ENCODE measurements around the gene DOCK6. TPM values are rescaled to one million over a fixed set of nuclear protein-coding genes. Genes with fewer than 3 reads are reported as not detected.

Gene DOCK6
- total and polyA plus RNA-seq, 7 experiments from 2014 or later: 0.73 to 5.2 (median 1.5) TPM; not detected in 4

- H3K4me3 ChIP-seq (ENCODE audit: low read length): peak overlapping the region; percentile 35
- intact Hi-C loops (cut with micrococcal nuclease): no loop called here
Measured at GRCh38 chr19:11196406-11197287, 65.7 kb downstream of the DOCK6 start.

GRCh38 chr19:11195681-11196080 lies 66.6 kb downstream of the DOCK6 start:
- peaks cover 0 to 13% of the 10 kb centered on the region in 2 donors for H3K4me1 ChIP-seq (ENCODE audit: control insufficient read depth in 2 of 2, insufficient read depth in 2 of 2, low read length in 2 of 2)
- H3K4me3 Mint-ChIP-seq: peak overlapping the region in 5 of 10 donors; percentile 0 to 43 (median 37)

More at GRCh38 chr19:11196406-11197287, 65.7 kb downstream of the DOCK6 start:
- Mint-ChIP-seq H3K4me3 (peak overlapping the region; percentile 39 to 84 (median 72)), H3K36me3 (no peaks in the 10 kb centered on the region), H3K4me1 (peaks cover 0 to 15% (median 6%) of the 10 kb centered on the region in 7 donors), H3K9me3 (peaks cover 0 to 2% (median 0%) of the 10 kb centered on the region in 11 donors), H3K27ac (no peak overlapping the region), H3K27me3 (peaks cover 5 to 22% (median 10%) of the 10 kb centered on the region in 5 donors)
- Histone ChIP-seq H3K9me3 (ENCODE audit: control insufficient read depth in 2 of 3, low read length in 3 of 3) (no peaks in the 10 kb centered on the region), H3K27me3 (ENCODE audit: control insufficient read depth in 2 of 2, insufficient read depth in 2 of 2, low read length in 2 of 2) (peaks cover 0 to 3% of the 10 kb centered on the region in 2 donors), H3K4me1 (ENCODE audit: control insufficient read depth in 2 of 2, insufficient read depth in 2 of 2, low read length in 2 of 2) (peaks cover 0 to 13% of the 10 kb centered on the region in 2 donors), H3K36me3 (ENCODE audit: control insufficient read depth in 2 of 3, insufficient read depth in 3 of 3, low read length in 3 of 3) (no peaks in the 10 kb centered on the region), H3K27ac (ENCODE audit: low read depth, low read length) (no peak overlapping the region)
- CTCF ChIA-PET: no interaction called here
- POLR2A ChIA-PET: no interaction called here
- ATAC-seq (peak; percentile 1), DNase-seq (peak in 2 of 9 donors; percentile 7 to 32)

GRCh38 chr19:11194656-11195558 lies 67.4 kb downstream of the DOCK6 start:
- H3K27me3 Mint-ChIP-seq: peaks cover 5 to 22% (median 10%) of the 10 kb centered on the region in 5 donors
- Histone ChIP-seq H3K4me1 (ENCODE audit: control insufficient read depth in 2 of 2, insufficient read depth in 2 of 2, low read length in 2 of 2) (peaks cover 0 to 13% of the 10 kb centered on the region in 2 donors), H3K27me3 (ENCODE audit: control insufficient read depth in 2 of 2, insufficient read depth in 2 of 2, low read length in 2 of 2) (peaks cover 0 to 3% of the 10 kb centered on the region in 2 donors), H3K4me3 (ENCODE audit: low read length) (no peak overlapping the region), H3K9me3 (ENCODE audit: control insufficient read depth in 2 of 3, low read length in 3 of 3) (no peaks in the 10 kb centered on the region), H3K27ac (ENCODE audit: low read depth, low read length) (no peak overlapping the region), H3K36me3 (ENCODE audit: control insufficient read depth in 2 of 3, insufficient read depth in 3 of 3, low read length in 3 of 3) (no peaks in the 10 kb centered on the region)
- ATAC-seq (no peak), DNase-seq (no peak)
- intact Hi-C loops (cut with micrococcal nuclease): no loop called here
- peaks cover 0 to 15% (median 6%) of the 10 kb centered on the region in 7 donors for H3K4me1 Mint-ChIP-seq
- H3K4me3 Mint-ChIP-seq: peak overlapping the region in 2 of 10 donors; percentile 37 to 39
- peaks cover 0 to 2% (median 0%) of the 10 kb centered on the region in 11 donors for H3K9me3 Mint-ChIP-seq
- H3K27ac Mint-ChIP-seq: no peak overlapping the region
- ChIA-PET POLR2A (interaction anchor here (0.6 kb wide), 1 partner anchor 11 kb away, joined by 4 read pairs; no protein-coding TSS in a partner anchor), CTCF (no interaction called here)
- H3K36me3 Mint-ChIP-seq: no peaks in the 10 kb centered on the region

More at GRCh38 chr19:11195681-11196080, 66.6 kb downstream of the DOCK6 start:
- Histone ChIP-seq H3K27ac (ENCODE audit: low read depth, low read length) (no peak overlapping the region), H3K4me3 (ENCODE audit: low read length) (no peak overlapping the region), H3K36me3 (ENCODE audit: control insufficient read depth in 2 of 3, insufficient read depth in 3 of 3, low read length in 3 of 3) (no peaks in the 10 kb centered on the region), H3K27me3 (ENCODE audit: control insufficient read depth in 2 of 2, insufficient read depth in 2 of 2, low read length in 2 of 2) (peaks cover 0 to 3% of the 10 kb centered on the region in 2 donors), H3K9me3 (ENCODE audit: control insufficient read depth in 2 of 3, low read length in 3 of 3) (no peaks in the 10 kb centered on the region)
- peak overlapping the region in 1 of 9 donors; percentile 34 for H3K27ac Mint-ChIP-seq
- no peak for DNase-seq
- ATAC-seq: no peak
- peaks cover 0 to 2% (median 0%) of the 10 kb centered on the region in 11 donors for H3K9me3 Mint-ChIP-seq
- H3K36me3 Mint-ChIP-seq: no peaks in the 10 kb centered on the region
- H3K4me1 Mint-ChIP-seq: peaks cover 0 to 15% (median 6%) of the 10 kb centered on the region in 7 donors
- CTCF ChIA-PET: no interaction called here
- peaks cover 5 to 22% (median 10%) of the 10 kb centered on the region in 5 donors for H3K27me3 Mint-ChIP-seq
- intact Hi-C loops (cut with micrococcal nuclease): no loop called here
- POLR2A ChIA-PET: no interaction called here

GRCh38 chr19:11194173-11194572 lies 68.2 kb downstream of the DOCK6 start:
- Mint-ChIP-seq H3K36me3 (no peaks in the 10 kb centered on the region), H3K4me3 (no peak overlapping the region), H3K27ac (peak overlapping the region in 1 of 9 donors; percentile 72), H3K9me3 (peaks cover 0 to 2% (median 0%) of the 10 kb centered on the region in 11 donors), H3K4me1 (peaks cover 0 to 15% (median 6%) of the 10 kb centered on the region in 7 donors), H3K27me3 (peaks cover 5 to 19% (median 10%) of the 10 kb centered on the region in 5 donors)
- Histone ChIP-seq H3K9me3 (ENCODE audit: control insufficient read depth in 2 of 3, low read length in 3 of 3) (no peaks in the 10 kb centered on the region), H3K27ac (ENCODE audit: low read depth, low read length) (no peak overlapping the region), H3K36me3 (ENCODE audit: control insufficient read depth in 2 of 3, insufficient read depth in 3 of 3, low read length in 3 of 3) (no peaks in the 10 kb centered on the region), H3K27me3 (ENCODE audit: control insufficient read depth in 2 of 2, insufficient read depth in 2 of 2, low read length in 2 of 2) (peaks cover 0 to 3% of the 10 kb centered on the region in 2 donors), H3K4me3 (ENCODE audit: low read length) (no peak overlapping the region), H3K4me1 (ENCODE audit: control insufficient read depth in 2 of 2, insufficient read depth in 2 of 2, low read length in 2 of 2) (peaks cover 0 to 13% of the 10 kb centered on the region in 2 donors)
- CTCF ChIA-PET: no interaction called here
- POLR2A ChIA-PET: no interaction called here
- ATAC-seq: no peak
- intact Hi-C loops (cut with micrococcal nuclease): no loop called here
- DNase-seq: no peak

- ATAC-seq: no peak
- peaks cover 0 to 2% (median 0%) of the 10 kb centered on the region in 11 donors for H3K9me3 Mint-ChIP-seq
- CTCF ChIA-PET: interaction anchor here (0.5 kb wide), 1 partner anchor 69 kb away, joined by 3 read pairs; no protein-coding TSS in a partner anchor
Measured at GRCh38 chr19:11192957-11193939, 69.1 kb downstream of the DOCK6 start.

More at GRCh38 chr19:11192957-11193939, 69.1 kb downstream of the DOCK6 start:
- POLR2A ChIA-PET: no interaction called here
- Histone ChIP-seq H3K27ac (ENCODE audit: low read depth, low read length) (no peak overlapping the region), H3K9me3 (ENCODE audit: control insufficient read depth in 2 of 3, low read length in 3 of 3) (no peaks in the 10 kb centered on the region), H3K4me1 (ENCODE audit: control insufficient read depth in 2 of 2, insufficient read depth in 2 of 2, low read length in 2 of 2) (peaks cover 0 to 13% of the 10 kb centered on the region in 2 donors), H3K4me3 (ENCODE audit: low read length) (no peak overlapping the region), H3K27me3 (ENCODE audit: control insufficient read depth in 2 of 2, insufficient read depth in 2 of 2, low read length in 2 of 2) (peaks cover 0 to 3% of the 10 kb centered on the region in 2 donors), H3K36me3 (ENCODE audit: control insufficient read depth in 2 of 3, insufficient read depth in 3 of 3, low read length in 3 of 3) (no peaks in the 10 kb centered on the region)
- intact Hi-C loops (cut with micrococcal nuclease): no loop called here
- no peaks in the 10 kb centered on the region for H3K36me3 Mint-ChIP-seq
- no peak for DNase-seq
- no peak overlapping the region for H3K4me3 Mint-ChIP-seq
- no peak overlapping the region for H3K27ac Mint-ChIP-seq
- H3K4me1 Mint-ChIP-seq: peaks cover 0 to 15% (median 6%) of the 10 kb centered on the region in 7 donors
- H3K27me3 Mint-ChIP-seq: peaks cover 5 to 14% (median 10%) of the 10 kb centered on the region in 5 donors

Measured in naive thymus-derived CD4-positive, alpha-beta T cell (primary cell).